ENCODE data around the gene RASL12. TPM values are rescaled to one million over a fixed set of nuclear protein-coding genes. Genes with fewer than 3 reads are reported as not detected.

RASL12 gene
- polyA plus RNA-seq, 2 of the 4 experiments (the other 2 are of a cell fraction): 0.08 to 0.34 TPM

- ATAC-seq: no peak
- CTCF ChIA-PET: interaction anchor here (1.0 to 5.9 kb wide), 10 partner anchors 9 to 59 kb away, joined by 3 to 29 read pairs (median 4); partner anchors contain the start of gene KBTBD13
- POLR2A ChIA-PET: no interaction called here
Observed at GRCh38 chr15:65092911-65093792, 25.4 kb upstream of the RASL12 start.

GRCh38 chr15:65091946-65092770 lies 24.4 kb upstream of the RASL12 start:
- 88% methylated on average over 12 of the region's 12 CpGs for WGBS (ENCODE audit: missing lambda C conversion rate)
- ATAC-seq (no peak), FAIRE-seq (no peak), DNase-seq (ENCODE audit: low read depth in 1 of 2, low spot score in 1 of 2) (no peak)
- Histone ChIP-seq H3K9me3 (no peaks in the 10 kb centered on the region), H3K4me1 (no peaks in the 10 kb centered on the region), H3K4me3 (no peak overlapping the region), H3K27ac (no peak overlapping the region), H3K4me2 (no peak overlapping the region)
- POLR2A ChIA-PET: no interaction called here
- CTCF ChIA-PET: interaction anchor here (1.0 to 5.9 kb wide), 9 partner anchors 10 to 58 kb away, joined by 3 to 29 read pairs (median 4); partner anchors contain the start of gene KBTBD13
- TF ChIP-seq EP300 (IDR thresholded peaks at IDR 0.05) (no peak), BHLHE40 (IDR thresholded peaks at IDR 0.05; ENCODE audit: low read depth, low read length) (no peak), KDM5A (IDR thresholded peaks at IDR 0.05) (no peak), HDAC2 (IDR thresholded peaks at IDR 0.05) (no peak)

More at GRCh38 chr15:65092911-65093792, 25.4 kb upstream of the RASL12 start:
- no peaks in the 10 kb centered on the region for H3K4me1 ChIP-seq
- no peak overlapping the region for H3K4me3 ChIP-seq
- DNase-seq (ENCODE audit: low read depth in 1 of 2, low spot score in 1 of 2) (no peak), FAIRE-seq (no peak)
- WGBS (ENCODE audit: missing lambda C conversion rate): 89% methylated on average over 17 of the region's 17 CpGs
- TF ChIP-seq SREBF2 (IDR thresholded peaks at IDR 0.05): no peak
- no peak for TF ChIP-seq KDM5A (IDR thresholded peaks at IDR 0.05)
- no peak for TF ChIP-seq RNF2 (IDR thresholded peaks at IDR 0.05; ENCODE audit: borderline replicate concordance, low read depth)
- TF ChIP-seq PHF8 (IDR thresholded peaks at IDR 0.05; ENCODE audit: borderline replicate concordance, low read depth): no peak
- TF ChIP-seq MAX (IDR thresholded peaks at IDR 0.05): no peak
- no peak for TF ChIP-seq ESRRA (IDR thresholded peaks at IDR 0.05; ENCODE audit: borderline replicate concordance, low read length)
- no peak for TF ChIP-seq PBX3 (IDR thresholded peaks at IDR 0.05)
- no peak for TF ChIP-seq RAD21 (conservative IDR thresholded peaks at IDR 0.05 in 1 of 2, IDR thresholded peaks at IDR 0.05 in 1 of 2)
- no peak for TF ChIP-seq GATA3 (IDR thresholded peaks at IDR 0.05; ENCODE audit: borderline replicate concordance)
- no peaks in the 10 kb centered on the region for H3K9me3 ChIP-seq
- H3K27ac ChIP-seq: no peak overlapping the region
- H3K4me2 ChIP-seq: no peak overlapping the region

GRCh38 chr15:65089206-65089824 lies 21.5 kb upstream of the RASL12 start:
- 83% methylated on average over 5 of the region's 5 CpGs for WGBS (ENCODE audit: missing lambda C conversion rate)
- Histone ChIP-seq H3K9me3 (no peaks in the 10 kb centered on the region), H3K27ac (no peak overlapping the region), H3K4me3 (no peak overlapping the region), H3K4me1 (no peaks in the 10 kb centered on the region), H3K4me2 (no peak overlapping the region)
- no peak for ATAC-seq
- no peak for FAIRE-seq
- CTCF ChIA-PET: interaction anchor here (0.6 to 32.9 kb wide), 7 partner anchors 11 to 274 kb away, joined by 3 to 1280 read pairs (median 5); partner anchors contain the start of genes KBTBD13, RASL12 and SLC51B
- POLR2A ChIA-PET: no interaction called here
- no peak for DNase-seq (ENCODE audit: low read depth in 1 of 2, low spot score in 1 of 2)
- no peak for TF ChIP-seq HMGXB4 (CRISPR knock-in tag; IDR thresholded peaks at IDR 0.05; ENCODE audit: borderline replicate concordance)
- TF ChIP-seq BCL3 (IDR thresholded peaks at IDR 0.05): no peak
- TF ChIP-seq USF2 (IDR thresholded peaks at IDR 0.05): no peak
- no peak for TF ChIP-seq TFCP2L1 (CRISPR knock-in tag; IDR thresholded peaks at IDR 0.05)
- no peak for TF ChIP-seq JUN (IDR thresholded peaks at IDR 0.05)
- TF ChIP-seq ZSCAN20 (CRISPR knock-in tag; IDR thresholded peaks at IDR 0.05): no peak
- no peak for TF ChIP-seq ESRRA (IDR thresholded peaks at IDR 0.05; ENCODE audit: borderline replicate concordance, low read length)
- no peak for TF ChIP-seq CBX8 (IDR thresholded peaks at IDR 0.05)
- TF ChIP-seq HES2 (IDR thresholded peaks at IDR 0.05): no peak
- no peak for TF ChIP-seq MAFK (IDR thresholded peaks at IDR 0.05; ENCODE audit: partially characterized antibody)
- TF ChIP-seq NPAS2 (CRISPR knock-in tag; IDR thresholded peaks at IDR 0.05; ENCODE audit: borderline replicate concordance): no peak
- no peak for TF ChIP-seq ZFP36 (IDR thresholded peaks at IDR 0.05; ENCODE audit: borderline replicate concordance, partially characterized antibody)
- TF ChIP-seq MAZ (IDR thresholded peaks at IDR 0.05; ENCODE audit: borderline replicate concordance, low read depth, low read length): no peak
- no peak for TF ChIP-seq FOSL2 (IDR thresholded peaks at IDR 0.05)
- TF ChIP-seq FOSL2 (CRISPR knock-in tag; IDR thresholded peaks at IDR 0.05): no peak
